Stomach (tissue), 4 donors: ENCODE data around the gene PCSK4.

Experiments
- POLR2AphosphoS5 ChIP-seq, 3 donors: sonication (generic); formaldehyde crosslinking; IDR thresholded peaks; one replicate each; pipeline ENCODE4 v1.6.1; 2016; ENCODE audit warnings: antibody characterized with exemption in 3 of 3
- TF ChIP-seq, protein P1 (sequence below), 7 experiments: fragments of 450-650 bp in 4 of 7; fragments of 200-600 bp in 3 of 7; sonication (generic) in 3 of 7; IDR thresholded peaks; one replicate each; pipeline ENCODE4 v1.5.1; 2016 to 2019; ENCODE audit warnings: antibody characterized with exemption in 7 of 7, control low read depth in 2 of 7, mild to moderate bottlenecking in 1 of 7

DNA sequence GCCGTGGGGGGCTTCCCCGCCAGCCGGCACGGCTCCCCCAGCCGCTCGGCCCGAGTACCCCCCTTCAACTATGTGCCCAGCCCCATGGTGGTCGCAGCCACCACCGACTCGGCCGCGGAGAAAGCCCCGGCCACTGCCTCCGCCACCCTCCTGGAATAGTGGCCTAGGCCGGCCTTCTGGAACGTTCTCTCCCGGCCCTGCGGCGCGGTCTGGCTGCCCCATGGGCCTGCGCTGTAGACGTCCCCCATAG lies 20.2 kb downstream of the PCSK4 start:
- TF ChIP-seq, protein P1, sequence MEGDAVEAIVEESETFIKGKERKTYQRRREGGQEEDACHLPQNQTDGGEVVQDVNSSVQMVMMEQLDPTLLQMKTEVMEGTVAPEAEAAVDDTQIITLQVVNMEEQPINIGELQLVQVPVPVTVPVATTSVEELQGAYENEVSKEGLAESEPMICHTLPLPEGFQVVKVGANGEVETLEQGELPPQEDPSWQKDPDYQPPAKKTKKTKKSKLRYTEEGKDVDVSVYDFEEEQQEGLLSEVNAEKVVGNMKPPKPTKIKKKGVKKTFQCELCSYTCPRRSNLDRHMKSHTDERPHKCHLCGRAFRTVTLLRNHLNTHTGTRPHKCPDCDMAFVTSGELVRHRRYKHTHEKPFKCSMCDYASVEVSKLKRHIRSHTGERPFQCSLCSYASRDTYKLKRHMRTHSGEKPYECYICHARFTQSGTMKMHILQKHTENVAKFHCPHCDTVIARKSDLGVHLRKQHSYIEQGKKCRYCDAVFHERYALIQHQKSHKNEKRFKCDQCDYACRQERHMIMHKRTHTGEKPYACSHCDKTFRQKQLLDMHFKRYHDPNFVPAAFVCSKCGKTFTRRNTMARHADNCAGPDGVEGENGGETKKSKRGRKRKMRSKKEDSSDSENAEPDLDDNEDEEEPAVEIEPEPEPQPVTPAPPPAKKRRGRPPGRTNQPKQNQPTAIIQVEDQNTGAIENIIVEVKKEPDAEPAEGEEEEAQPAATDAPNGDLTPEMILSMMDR (IDR thresholded peaks at IDR 0.05): no peak
- no peak for TF ChIP-seq POLR2AphosphoS5 (IDR thresholded peaks at IDR 0.05)
